HG03469 (cell line): ENCODE results near the gene PHLPP1.

Source experiments
- ATAC-seq: cut with Tn5 transposase; IDR thresholded peaks from one replicate; pipeline ENCODE4 v1.9.1; 2021; ENCODE audit warnings: mild to moderate bottlenecking, moderate library complexity, moderate number of reproducible peaks; ENCODE audit not compliant: unreplicated experiment

PHLPP1 gene

DNA sequence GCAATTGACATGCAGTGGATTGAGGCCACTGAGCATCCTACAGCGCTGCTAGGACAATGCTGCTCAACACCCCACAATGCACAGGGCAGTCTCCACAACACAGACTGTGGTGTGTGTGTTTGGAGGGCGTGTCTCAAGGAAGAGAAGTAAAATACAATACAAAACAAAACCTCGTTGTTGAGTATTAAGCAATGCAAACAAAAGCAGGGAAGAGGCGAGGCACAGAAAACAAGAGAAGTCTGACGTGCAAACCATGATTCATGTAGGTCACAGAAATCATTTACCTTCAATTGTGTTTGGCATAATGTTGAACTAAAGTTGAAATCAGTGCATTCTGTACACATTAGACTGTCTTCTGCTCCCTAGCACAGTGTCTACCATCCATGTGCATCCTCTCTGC is 260.9 kb downstream of the PHLPP1 start:
- ATAC-seq: no peak

DNA sequence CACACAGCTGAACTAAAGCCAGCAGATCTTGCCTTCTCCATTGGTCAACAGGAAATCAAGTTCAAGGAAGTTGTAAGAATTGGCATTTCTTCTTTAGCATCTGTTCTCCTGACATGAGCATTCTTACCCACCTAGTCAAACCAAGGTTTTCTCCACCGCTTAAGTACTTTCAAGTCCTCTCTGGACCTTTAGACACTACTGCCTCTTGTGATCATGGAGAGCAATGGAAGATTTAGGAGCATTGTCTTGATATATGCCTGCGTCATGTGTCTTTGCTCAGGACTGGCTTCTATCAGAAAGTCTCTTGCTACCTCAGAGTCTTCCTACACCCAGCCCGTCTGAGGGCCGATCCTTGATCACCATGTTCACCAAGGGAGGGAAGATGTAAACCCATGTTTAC is 262.2 kb downstream of the PHLPP1 start:
- no peak for ATAC-seq

- ATAC-seq: no peak
These were observed 263.1 kb downstream of the PHLPP1 start for GRCh38 chr18:62978251-62979049.

DNA sequence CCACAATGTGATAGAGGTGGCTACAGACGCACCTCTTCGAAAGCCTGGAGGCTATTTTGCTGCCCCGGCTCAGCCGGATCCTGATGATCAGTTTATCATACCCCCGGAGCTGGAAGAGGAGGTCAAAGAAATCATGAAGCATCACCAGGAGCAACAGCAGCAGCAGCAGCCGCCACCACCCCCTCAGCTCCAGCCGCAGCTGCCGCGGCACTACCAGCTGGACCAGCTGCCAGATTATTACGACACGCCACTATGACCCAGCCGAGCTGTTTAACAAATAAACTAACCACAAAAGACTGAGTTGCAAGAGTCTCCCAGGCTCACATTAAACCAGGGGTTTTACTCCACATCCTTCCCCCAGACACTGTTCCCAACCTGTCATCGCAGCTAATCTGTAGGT is 263.8 kb downstream of the PHLPP1 start:
- no peak for ATAC-seq

DNA sequence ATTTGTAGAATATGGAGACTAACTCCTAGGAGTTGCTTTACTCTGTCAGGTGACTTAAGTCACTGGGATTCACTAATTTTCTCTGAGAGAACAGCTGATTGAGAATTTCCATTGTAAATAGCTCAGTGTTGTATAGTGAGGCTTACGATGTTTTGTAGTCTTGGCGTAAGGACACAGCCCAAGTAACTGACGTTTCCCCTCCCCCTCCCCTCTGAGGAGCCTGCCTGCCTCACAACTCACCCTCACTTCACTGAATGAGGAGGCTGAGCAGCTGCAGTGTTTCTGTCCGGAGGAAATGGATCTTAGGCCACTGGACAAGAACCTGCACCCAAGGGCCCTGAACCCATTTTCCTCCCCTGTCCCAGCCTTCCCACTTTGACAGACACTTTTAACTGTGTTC is 264.6 kb downstream of the PHLPP1 start:
- no peak for ATAC-seq

DNA sequence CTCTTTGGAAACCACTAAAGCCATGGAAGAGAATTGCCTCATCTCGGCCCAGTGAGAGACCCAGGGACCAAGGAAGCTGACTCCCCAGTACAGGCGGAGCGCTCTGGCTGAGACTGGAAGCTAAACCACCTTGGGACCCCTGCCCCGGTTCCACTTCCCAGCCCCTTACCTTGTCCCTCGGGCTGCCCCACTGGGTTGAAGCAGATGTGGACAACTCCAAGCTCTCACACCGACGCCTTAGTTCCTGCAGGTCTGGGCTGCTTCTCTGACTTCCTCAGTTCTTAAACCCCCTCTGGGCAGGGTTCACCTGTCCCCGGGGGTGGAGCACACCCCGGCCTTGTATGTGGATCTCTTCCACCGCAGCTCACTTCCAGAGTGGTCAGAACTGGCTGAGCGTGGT is 266.2 kb downstream of the PHLPP1 start:
- ATAC-seq: no peak

GRCh38 chr18:62982600-62983251 is 267.4 kb downstream of the PHLPP1 start:
- ATAC-seq: no peak

DNA sequence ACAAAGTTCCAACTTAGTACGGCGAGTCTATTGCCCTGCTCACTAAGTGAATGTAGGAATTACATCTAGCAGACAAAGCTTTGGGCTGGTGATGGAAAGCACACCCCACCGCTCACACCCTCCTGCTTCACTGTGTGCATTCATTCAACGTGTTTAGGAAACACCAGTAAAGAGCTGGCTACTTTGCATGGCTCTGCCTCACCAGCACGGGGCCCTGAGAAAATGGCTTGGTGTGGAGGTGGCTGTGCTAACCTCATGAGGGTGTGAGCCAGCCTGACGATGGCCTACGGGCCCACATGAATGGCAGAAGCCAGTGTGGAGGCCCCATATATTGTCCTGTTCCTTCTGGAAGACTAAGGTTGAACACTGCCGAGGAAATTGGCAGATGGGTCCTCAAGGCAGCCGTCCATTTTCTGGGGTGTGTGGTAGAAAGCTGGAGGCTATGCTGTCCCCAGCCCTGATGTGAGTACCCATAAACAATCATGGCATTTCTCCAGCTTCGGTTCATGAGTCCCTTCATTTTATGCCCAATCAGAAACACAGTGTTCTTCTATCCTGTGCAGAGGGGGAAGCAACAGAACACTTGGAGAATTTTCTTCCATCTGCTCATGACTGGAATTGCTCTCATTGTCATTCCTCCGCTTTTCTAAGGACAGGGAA is 269.4 kb downstream of the PHLPP1 start:
- no peak for ATAC-seq

GRCh38 chr18:62986490-62986889 is 271.1 kb downstream of the PHLPP1 start:
- ATAC-seq: no peak

GRCh38 chr18:62987055-62987830 is 271.9 kb downstream of the PHLPP1 start:
- no peak for ATAC-seq

DNA sequence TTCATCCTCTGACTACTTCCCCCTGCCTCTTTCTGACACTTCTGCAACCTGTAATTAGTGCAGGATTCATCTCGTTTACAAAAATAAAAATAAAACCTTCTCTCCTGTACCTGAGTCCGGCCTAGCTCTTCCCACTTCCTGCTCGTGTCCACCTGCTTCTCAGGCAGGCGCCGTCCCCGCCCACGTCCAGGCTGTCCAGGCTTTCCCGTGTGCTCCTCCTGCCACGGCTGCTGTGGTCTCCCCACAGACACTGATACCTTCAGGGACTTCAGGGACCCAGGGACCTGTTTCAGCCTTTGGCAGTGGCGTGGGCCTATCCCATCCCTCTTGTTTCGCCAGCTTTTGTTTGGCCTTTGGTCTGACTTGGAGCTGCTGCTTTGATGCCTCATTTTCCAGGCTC is 272.5 kb downstream of the PHLPP1 start:
- no peak for ATAC-seq

DNA sequence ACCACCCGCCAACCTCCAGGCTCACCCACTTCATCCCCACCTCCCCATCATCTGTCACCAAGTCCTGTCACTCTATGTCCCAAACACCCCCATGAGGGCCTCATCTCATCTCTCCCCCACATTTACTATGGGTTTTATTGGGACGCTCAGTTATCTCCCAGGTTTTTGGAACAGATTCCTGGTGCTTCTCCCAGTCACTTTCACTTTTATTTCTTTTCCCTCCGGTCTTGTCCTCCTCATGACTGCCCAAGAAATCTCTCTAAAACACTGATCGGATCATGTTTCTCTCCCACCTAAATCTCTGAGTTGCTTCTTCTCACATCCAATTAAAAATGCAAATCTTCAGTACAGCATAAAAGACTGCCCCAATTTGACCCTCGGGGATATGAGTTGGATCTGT is 273.1 kb downstream of the PHLPP1 start:
- ATAC-seq: no peak

DNA sequence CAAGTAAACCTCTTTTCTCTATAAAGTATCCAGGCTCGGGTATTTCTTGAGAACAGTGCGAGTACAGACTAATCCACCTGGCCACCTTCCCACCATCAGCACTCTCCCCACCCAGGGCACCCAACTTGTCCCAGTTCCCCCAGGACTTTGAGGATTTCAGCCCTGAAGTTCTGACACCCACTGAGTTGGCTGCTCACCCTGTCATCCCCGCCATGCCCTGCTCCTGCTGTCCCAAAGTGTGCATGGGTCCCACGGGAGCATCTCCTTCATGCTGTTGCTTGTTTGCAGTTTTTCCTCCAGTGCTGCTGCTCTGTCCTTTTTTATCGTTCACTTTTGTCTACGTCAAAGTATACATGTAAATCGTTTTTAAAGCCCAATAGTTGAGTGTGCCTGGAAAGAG is 273.9 kb downstream of the PHLPP1 start:
- no peak for ATAC-seq

GRCh38 chr18:62990653-62991052 is 275.3 kb downstream of the PHLPP1 start:
- no peak for ATAC-seq

DNA sequence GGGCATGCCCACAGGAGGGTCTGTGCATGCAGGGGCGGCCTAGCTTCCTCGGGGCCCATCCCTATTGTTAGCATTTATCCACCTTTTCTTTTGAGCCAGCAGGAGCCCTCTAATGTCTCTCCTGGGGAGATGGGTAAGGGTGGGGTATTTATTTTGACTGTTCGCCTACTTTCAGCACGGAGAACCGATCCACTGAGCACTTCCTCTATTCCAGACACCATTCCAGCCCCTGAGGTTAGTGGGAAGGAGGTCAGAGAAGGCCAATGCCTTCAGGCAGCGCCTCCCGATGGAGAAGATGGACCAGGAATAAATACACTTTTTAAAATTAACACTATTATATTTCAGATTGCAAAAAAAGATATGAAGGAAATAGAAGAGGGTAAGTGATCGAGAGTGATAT is 276.0 kb downstream of the PHLPP1 start:
- no peak for ATAC-seq

- no peak for ATAC-seq
These were observed 276.6 kb downstream of the PHLPP1 start for GRCh38 chr18:62991959-62992358.

- no peak for ATAC-seq
These were observed 277.6 kb downstream of the PHLPP1 start for GRCh38 chr18:62992877-62993365.

DNA sequence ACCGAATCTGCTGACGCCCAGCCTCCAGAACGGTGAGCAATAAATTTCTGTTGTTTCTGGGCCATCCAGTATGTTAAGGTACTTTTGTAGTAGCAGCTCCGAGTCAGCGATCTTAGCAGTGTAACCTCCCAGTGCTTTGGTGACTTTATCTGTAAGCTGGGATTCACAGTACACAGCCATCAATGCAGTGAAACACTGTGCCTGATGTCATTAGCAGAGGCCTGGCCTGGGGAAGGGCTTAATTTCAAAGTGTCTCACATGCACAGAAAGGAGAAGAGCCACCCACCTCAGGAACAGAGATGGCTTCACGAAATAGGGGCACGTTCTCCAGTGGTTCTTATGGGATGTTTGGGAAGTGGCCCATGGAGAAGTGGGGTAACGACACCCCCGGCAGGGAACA is 281.2 kb downstream of the PHLPP1 start:
- ATAC-seq: no peak

DNA sequence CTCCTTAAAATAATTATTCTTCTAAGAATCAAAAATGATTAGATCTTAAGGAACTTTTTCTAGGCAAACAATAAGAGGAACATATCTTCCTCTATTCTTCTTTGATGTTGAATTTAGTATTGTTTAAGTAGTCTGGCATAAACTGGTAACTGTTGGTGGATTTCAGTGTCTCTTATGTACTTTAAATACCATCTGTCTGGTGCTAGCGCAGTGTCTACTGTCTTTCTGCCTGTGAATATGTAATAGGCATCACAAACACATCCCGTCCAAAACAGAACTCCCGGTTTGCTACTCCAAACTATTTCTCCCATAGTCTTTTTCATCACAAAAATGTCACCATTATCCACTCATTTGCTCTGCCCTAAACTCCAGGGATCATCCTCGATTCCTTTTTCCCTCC is 281.7 kb downstream of the PHLPP1 start:
- no peak for ATAC-seq

DNA sequence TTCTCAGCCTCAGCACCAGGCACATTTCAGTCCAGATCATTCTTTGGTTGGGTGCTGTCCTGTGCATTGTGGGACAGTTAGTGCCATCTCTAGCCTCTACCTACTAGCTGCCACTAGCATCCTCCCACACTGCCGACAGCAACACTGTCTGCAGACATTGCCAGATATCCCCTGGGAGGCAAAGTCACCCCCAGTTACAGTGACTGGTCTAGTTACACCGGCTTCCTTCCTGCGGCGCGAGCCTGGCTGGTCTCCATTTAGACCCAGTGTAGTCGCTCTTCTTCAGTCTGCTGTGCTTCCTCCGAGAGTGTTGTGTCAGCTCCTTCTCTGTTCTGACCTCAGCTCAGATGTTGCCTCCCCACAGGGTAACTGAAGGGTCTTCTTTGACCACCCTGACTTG is 283.1 kb downstream of the PHLPP1 start:
- no peak for ATAC-seq

DNA sequence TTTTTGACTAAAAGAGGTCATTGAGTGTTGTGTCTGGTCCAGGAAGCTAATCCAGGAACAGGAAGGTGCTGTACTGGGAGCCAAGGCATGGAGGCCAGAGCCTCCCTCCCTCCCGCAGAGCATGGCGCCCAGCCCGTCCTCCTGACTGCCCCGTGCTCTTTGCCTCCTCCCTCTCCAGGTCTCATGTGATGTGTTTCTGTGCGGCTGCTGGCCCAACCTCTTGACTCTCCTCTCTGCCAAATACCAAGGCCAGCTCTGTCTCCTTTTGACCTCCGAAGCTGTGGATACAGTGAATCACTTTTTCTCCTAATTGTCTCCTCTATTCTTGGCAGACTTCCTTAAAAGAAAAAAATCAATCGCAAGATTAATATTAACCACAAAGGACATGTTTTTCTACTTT is 284.1 kb downstream of the PHLPP1 start:
- ATAC-seq: no peak
